Keratinocyte (primary cell): ENCODE data around the gene BTBD10.

Experiments
- CTCF ChIP-seq, 3 experiments: IDR thresholded peaks in 1 of 3; conservative IDR thresholded peaks in 1 of 3; optimal IDR thresholded peaks in 1 of 3; 2 replicates in 2 of 3; 3 replicates in 1 of 3; pipeline versions ENCODE3 to v1.5.1; 2011; ENCODE audit warnings: low read length in 3 of 3, mild to moderate bottlenecking in 3 of 3, moderate library complexity in 2 of 3, control low read depth in 1 of 3, inconsistent platforms in 1 of 3; ENCODE audit not compliant: insufficient read depth in 2 of 3; ENCODE audit errors: extremely low read depth in 1 of 3
- EZH2 ChIP-seq: IDR thresholded peaks from one replicate; pipeline ENCODE4 v1.6.1; 2012; ENCODE audit warnings: inconsistent platforms, mild to moderate bottlenecking, low read length, moderate library complexity

GRCh38 chr11:13380731-13381130 lies 82.3 kb downstream of the BTBD10 start:
- no peak for TF ChIP-seq EZH2
- no peak for TF ChIP-seq CTCF (optimal IDR thresholded peaks at IDR 0.05 in 1 of 3, IDR thresholded peaks at IDR 0.05 in 1 of 3, conservative IDR thresholded peaks at IDR 0.05 in 1 of 3; ENCODE audit: extremely low read depth in 1 of 3, insufficient read depth in 2 of 3, low read length in 3 of 3)
